ENCODE results near the gene EEF2K.

The EEF2K gene

GRCh38 chr16:22205577-22206012, 483 bp upstream of the EEF2K start:
- no peak for TF ChIP-seq CTCF (IDR thresholded peaks at IDR 0.05; ENCODE audit: low read depth, low read length)
- DNase-seq = no peak
- Histone ChIP-seq H3K27me3 (ENCODE audit: insufficient read depth, low read depth, severe bottlenecking) (no peaks in the 10 kb centered on the region), H3K9me3 (ENCODE audit: severe bottlenecking) (no peaks in the 10 kb centered on the region), H3K4me3 (ENCODE audit: low read depth, low read length) (peak overlapping the region; percentile 31), H3K36me3 (peaks cover 38% of the 10 kb centered on the region), H3K27ac (peak overlapping the region; percentile 65)

GRCh38 chr16:22206842-22207714, 1.0 kb downstream of the EEF2K start:
- TF ChIP-seq CTCF (IDR thresholded peaks at IDR 0.05; ENCODE audit: low read depth, low read length) = no peak
- Histone ChIP-seq H3K27me3 (ENCODE audit: insufficient read depth, low read depth, severe bottlenecking) (no peaks in the 10 kb centered on the region), H3K9me3 (ENCODE audit: severe bottlenecking) (no peaks in the 10 kb centered on the region), H3K4me3 (ENCODE audit: low read depth, low read length) (peak overlapping the region; percentile 88), H3K27ac (peak overlapping the region; percentile 91), H3K36me3 (peaks cover 53% of the 10 kb centered on the region)
- DNase-seq = peak; percentile 88

- Histone ChIP-seq H3K4me3 (ENCODE audit: low read depth, low read length) (peak overlapping the region; percentile 88), H3K27ac (peak overlapping the region; percentile 91), H3K9me3 (ENCODE audit: severe bottlenecking) (no peaks in the 10 kb centered on the region), H3K27me3 (ENCODE audit: insufficient read depth, low read depth, severe bottlenecking) (no peaks in the 10 kb centered on the region), H3K36me3 (peaks cover 60% of the 10 kb centered on the region)
- DNase-seq = no peak
- TF ChIP-seq CTCF (IDR thresholded peaks at IDR 0.05; ENCODE audit: low read depth, low read length) = no peak
These were observed 1.8 kb downstream of the EEF2K start for GRCh38 chr16:22207715-22208360.

GRCh38 chr16:22210285-22210684, 4.2 kb downstream of the EEF2K start:
- no peak for DNase-seq
- Histone ChIP-seq H3K4me3 (ENCODE audit: low read depth, low read length) (no peak overlapping the region), H3K36me3 (peaks cover 76% of the 10 kb centered on the region), H3K27ac (peak overlapping the region; percentile 16; the same call in 1 of the 2 replicates), H3K27me3 (ENCODE audit: insufficient read depth, low read depth, severe bottlenecking) (no peaks in the 10 kb centered on the region), H3K9me3 (ENCODE audit: severe bottlenecking) (no peaks in the 10 kb centered on the region)
- no peak for TF ChIP-seq CTCF (IDR thresholded peaks at IDR 0.05; ENCODE audit: low read depth, low read length)

- no peaks in the 10 kb centered on the region for H3K27me3 ChIP-seq (ENCODE audit: insufficient read depth, low read depth, severe bottlenecking)
- peak overlapping the region; percentile 76 for H3K27ac ChIP-seq
- H3K9me3 ChIP-seq (ENCODE audit: severe bottlenecking) = peaks cover 3% of the 10 kb centered on the region
- TF ChIP-seq CTCF (IDR thresholded peaks at IDR 0.05; ENCODE audit: low read depth, low read length) = no peak
- H3K36me3 ChIP-seq = peaks cover 82% of the 10 kb centered on the region
- H3K4me3 ChIP-seq (ENCODE audit: low read depth, low read length) = no peak overlapping the region
- no peak for DNase-seq
These were observed 4.8 kb downstream of the EEF2K start for GRCh38 chr16:22210854-22211253.

Data from WERI-Rb-1 (cell line).